ENCODE measurements around the gene FBRSL1. TPM values are rescaled to one million over a fixed set of nuclear protein-coding genes. Genes with fewer than 3 reads are reported as not detected.

The FBRSL1 gene
- total and polyA plus RNA-seq, 2 donors (not counting 3 experiments of a cell fraction or from before 2014, with no cell fraction given) = 19.3 to 79.8 TPM

DNA sequence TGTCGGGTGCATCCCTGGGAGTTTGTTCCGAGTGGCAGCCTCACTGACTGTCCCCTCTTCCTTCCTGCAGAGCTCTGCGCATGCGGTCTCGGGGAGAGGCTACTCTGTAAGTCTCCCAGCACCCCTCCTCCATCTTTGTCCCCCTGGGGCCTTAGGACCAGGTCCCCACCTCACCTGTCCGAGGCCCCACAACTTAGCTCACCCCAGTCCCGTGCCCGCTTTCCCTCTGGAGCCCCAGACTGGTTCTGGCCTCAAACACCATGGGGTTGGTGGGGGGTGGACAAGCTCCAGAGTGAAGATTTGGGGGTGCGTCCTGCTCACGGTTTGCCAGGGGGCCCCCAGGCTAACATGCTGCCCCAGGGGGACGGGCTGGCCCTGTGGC, 37.9 kb downstream of the FBRSL1 start:
- no peak for TF ChIP-seq FOS (IDR thresholded peaks at IDR 0.05; ENCODE audit: borderline replicate concordance, insufficient read depth, low read length)
- no peak for TF ChIP-seq POLR2A (IDR thresholded peaks at IDR 0.05; ENCODE audit: low read depth, low read length)
- TF ChIP-seq GATA2 (IDR thresholded peaks at IDR 0.05; ENCODE audit: insufficient read depth, insufficient read length, low read depth, low read length) = no peak
- no peak for TF ChIP-seq EZH2 (IDR thresholded peaks at IDR 0.05; ENCODE audit: borderline replicate concordance, low read depth, low read length, severe bottlenecking)
- TF ChIP-seq, protein P1, sequence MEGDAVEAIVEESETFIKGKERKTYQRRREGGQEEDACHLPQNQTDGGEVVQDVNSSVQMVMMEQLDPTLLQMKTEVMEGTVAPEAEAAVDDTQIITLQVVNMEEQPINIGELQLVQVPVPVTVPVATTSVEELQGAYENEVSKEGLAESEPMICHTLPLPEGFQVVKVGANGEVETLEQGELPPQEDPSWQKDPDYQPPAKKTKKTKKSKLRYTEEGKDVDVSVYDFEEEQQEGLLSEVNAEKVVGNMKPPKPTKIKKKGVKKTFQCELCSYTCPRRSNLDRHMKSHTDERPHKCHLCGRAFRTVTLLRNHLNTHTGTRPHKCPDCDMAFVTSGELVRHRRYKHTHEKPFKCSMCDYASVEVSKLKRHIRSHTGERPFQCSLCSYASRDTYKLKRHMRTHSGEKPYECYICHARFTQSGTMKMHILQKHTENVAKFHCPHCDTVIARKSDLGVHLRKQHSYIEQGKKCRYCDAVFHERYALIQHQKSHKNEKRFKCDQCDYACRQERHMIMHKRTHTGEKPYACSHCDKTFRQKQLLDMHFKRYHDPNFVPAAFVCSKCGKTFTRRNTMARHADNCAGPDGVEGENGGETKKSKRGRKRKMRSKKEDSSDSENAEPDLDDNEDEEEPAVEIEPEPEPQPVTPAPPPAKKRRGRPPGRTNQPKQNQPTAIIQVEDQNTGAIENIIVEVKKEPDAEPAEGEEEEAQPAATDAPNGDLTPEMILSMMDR (IDR thresholded peaks at IDR 0.05; ENCODE audit: extremely low read depth in 1 of 2, insufficient read depth in 1 of 2, low read depth in 1 of 2, low read length in 2 of 2) = no peak
- no peak for TF ChIP-seq POLR2AphosphoS5 (IDR thresholded peaks at IDR 0.05; ENCODE audit: insufficient read depth, low read depth, low read length)
- no peak for TF ChIP-seq MYC (IDR thresholded peaks at IDR 0.05; ENCODE audit: low read depth, low read length)
- TF ChIP-seq JUN (IDR thresholded peaks at IDR 0.05; ENCODE audit: borderline replicate concordance, insufficient read depth, insufficient read length, low read depth) = no peak
- TF ChIP-seq, protein P2, sequence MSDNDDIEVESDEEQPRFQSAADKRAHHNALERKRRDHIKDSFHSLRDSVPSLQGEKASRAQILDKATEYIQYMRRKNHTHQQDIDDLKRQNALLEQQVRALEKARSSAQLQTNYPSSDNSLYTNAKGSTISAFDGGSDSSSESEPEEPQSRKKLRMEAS (IDR thresholded peaks at IDR 0.05; ENCODE audit: insufficient read depth, insufficient read length) = no peak
- Histone ChIP-seq H3K9me1 (replicated peaks; ENCODE audit: control insufficient read depth, extremely low read depth, insufficient read depth, low read length) (no peaks in the 10 kb centered on the region), H3K27ac (ENCODE audit: insufficient read depth, low read depth, low read length) (no peak overlapping the region), H3K79me2 (ENCODE audit: control insufficient read depth, insufficient read depth, low read length) (no peaks in the 10 kb centered on the region), H2AFZ (ENCODE audit: low read depth, low read length) (no peak overlapping the region), H3K4me3 (replicated peaks in 1 of 3; ENCODE audit: insufficient read depth in 1 of 3, low read depth in 1 of 3, low read length in 3 of 3) (no peak overlapping the region), H3K9ac (replicated peaks; ENCODE audit: extremely low read depth, insufficient read depth, low read length) (no peak overlapping the region), H4K20me1 (replicated peaks; ENCODE audit: control insufficient read depth, extremely low read depth, insufficient read depth, low read length) (no peaks in the 10 kb centered on the region), H3K36me3 (ENCODE audit: control insufficient read depth in 2 of 2, extremely low read depth in 1 of 2, insufficient read depth in 2 of 2, low read length in 2 of 2) (no peaks in the 10 kb centered on the region), H3K27me3 (ENCODE audit: control insufficient read depth in 2 of 2, insufficient read depth in 2 of 2, low read length in 2 of 2) (no peaks in the 10 kb centered on the region), H3K9me3 (replicated peaks; ENCODE audit: control insufficient read depth, insufficient read depth, low read length) (no peaks in the 10 kb centered on the region), H3K4me2 (ENCODE audit: insufficient read depth, low read length) (no peak overlapping the region), H3K4me1 (ENCODE audit: control insufficient read depth, extremely low read depth, insufficient read depth, low read length) (no peaks in the 10 kb centered on the region)
- POLR2A ChIA-PET = no interaction called here
- no peak for FAIRE-seq
- intact Hi-C loops (cut with micrococcal nuclease) = loop anchor here (10.0 kb wide), 1 partner anchor 63 kb away; no protein-coding TSS in a partner anchor
- BruUV-seq (replicated peaks) = no TSS peak
- no peak for DNase-seq (ENCODE audit: low read depth, low spot score)
- CTCF ChIA-PET = no interaction called here
- dilution Hi-C loops (cut with MboI; ENCODE audit: extremely low pct_ligation_motif_present, low sequenced_read_pairs) = no loop called here
